Tibial nerve (tissue), 4 donors: ENCODE results near the gene TUBGCP6. TPM values are rescaled to one million over a fixed set of nuclear protein-coding genes. Genes with fewer than 3 reads are reported as not detected.
A peak's percentile ranks its signal among the peaks of the same experiment; 100 is the strongest.

Source experiments
- DNase-seq, 2 donors: peaks; one replicate each; pipeline ENCODE4 v3.0.0-alpha.2; 2019; ENCODE audit warnings: low spot score in 2 of 2
- H3K27ac ChIP-seq, 4 donors: fragments of 200-600 bp; sonication (generic) in 3 of 4; one replicate each; pipeline ENCODE4 v1.5.1; 2017 to 2019; ENCODE audit warnings: mild to moderate bottlenecking in 1 of 4
- H3K27me3 ChIP-seq, 2 donors: fragments of 200-600 bp; sonication (generic) in 1 of 2; one replicate each; pipeline versions ENCODE4 v1.5.1 to v1.6.0; 2017 to 2019
- H3K36me3 ChIP-seq, 3 donors: fragments of 200-600 bp; sonication (generic); one replicate each; pipeline ENCODE4 v1.5.1; 2018 to 2019
- H3K4me1 ChIP-seq, 4 donors: fragments of 200-600 bp; sonication (generic) in 3 of 4; one replicate each; pipeline ENCODE4 v1.5.1; 2017 to 2019
- H3K4me3 ChIP-seq, 4 donors: fragments of 200-600 bp; sonication (generic) in 3 of 4; one replicate each; pipeline ENCODE4 v1.5.1; 2017 to 2019; ENCODE audit warnings: mild to moderate bottlenecking in 1 of 4, moderate library complexity in 1 of 4
- H3K9me3 ChIP-seq, 4 donors: fragments of 200-600 bp; sonication (generic) in 3 of 4; one replicate each; pipeline ENCODE4 v1.5.1; 2017 to 2019
- EP300 ChIP-seq, 2 donors: sonication (generic); formaldehyde crosslinking; IDR thresholded peaks; one replicate each; pipeline ENCODE4 v1.6.1; 2017; ENCODE audit warnings: antibody characterized with exemption in 2 of 2, mild to moderate bottlenecking in 1 of 2
- POLR2A ChIP-seq, 2 donors: fragments of 450-650 bp; IDR thresholded peaks; one replicate each; pipeline ENCODE4 v1.6.1; 2017; ENCODE audit warnings: antibody characterized with exemption in 2 of 2, mild to moderate bottlenecking in 2 of 2, moderate library complexity in 2 of 2
- WGBS, 2 donors: methylation state at CpG; one replicate each; pipeline ENCODE4 v1.1.5; 2018; 5-methylcytosine and 5-hydroxymethylcytosine counted together
- total RNA-seq, 4 donors: library from RNA; depleted of rRNA; stranded (reverse); fragments of >200 nt; gene quantifications; one replicate each; pipeline ENCODE4 v1.1.0, GENCODE V29; 2016
- TF ChIP-seq, protein P1 (sequence below), 5 experiments: fragments of 200-600 bp in 3 of 5; fragments of 450-650 bp in 2 of 5; sonication (generic) in 3 of 5; IDR thresholded peaks; one replicate each; pipeline ENCODE4 v1.5.1; 2016 to 2019; ENCODE audit warnings: antibody characterized with exemption in 5 of 5, mild to moderate bottlenecking in 3 of 5, moderate library complexity in 2 of 5

TUBGCP6 gene
- total RNA-seq, 4 donors from 2014 or later: 72.2 to 127 (median 78.6) TPM

DNA sequence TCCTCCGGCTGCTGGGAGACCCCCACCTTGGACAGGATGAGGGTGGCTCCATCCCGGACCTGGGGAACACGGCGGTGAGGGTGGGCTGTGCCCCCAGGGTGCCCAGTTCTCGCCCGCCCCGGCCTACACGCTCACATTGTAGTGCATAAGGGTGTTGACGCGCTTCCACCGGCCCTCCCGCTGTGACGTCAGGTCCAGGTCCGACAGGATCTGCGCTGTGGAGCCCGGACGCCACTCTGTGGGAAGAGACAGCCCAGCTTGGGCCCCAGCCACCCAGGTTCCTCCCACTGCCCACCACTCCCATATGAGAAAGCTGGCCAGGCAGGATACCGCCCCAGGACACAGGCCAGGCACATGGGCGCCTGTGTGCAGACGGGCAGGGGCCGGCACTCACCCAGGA, 33.6 kb upstream of the TUBGCP6 start:
- no peaks in the 10 kb centered on the region for H3K27me3 ChIP-seq
- H3K27ac ChIP-seq: no peak overlapping the region
- H3K36me3 ChIP-seq: peaks cover 6 to 86% (median 28%) of the 10 kb centered on the region in 3 donors
- peaks cover 0 to 33% (median 0%) of the 10 kb centered on the region in 4 donors for H3K4me1 ChIP-seq
- H3K9me3 ChIP-seq: no peaks in the 10 kb centered on the region
- 89 to 100% methylated on average over 1 to 9 of the region's 21 CpGs for WGBS, 2 donors
- no peak overlapping the region for H3K4me3 ChIP-seq
- TF ChIP-seq, protein P1, sequence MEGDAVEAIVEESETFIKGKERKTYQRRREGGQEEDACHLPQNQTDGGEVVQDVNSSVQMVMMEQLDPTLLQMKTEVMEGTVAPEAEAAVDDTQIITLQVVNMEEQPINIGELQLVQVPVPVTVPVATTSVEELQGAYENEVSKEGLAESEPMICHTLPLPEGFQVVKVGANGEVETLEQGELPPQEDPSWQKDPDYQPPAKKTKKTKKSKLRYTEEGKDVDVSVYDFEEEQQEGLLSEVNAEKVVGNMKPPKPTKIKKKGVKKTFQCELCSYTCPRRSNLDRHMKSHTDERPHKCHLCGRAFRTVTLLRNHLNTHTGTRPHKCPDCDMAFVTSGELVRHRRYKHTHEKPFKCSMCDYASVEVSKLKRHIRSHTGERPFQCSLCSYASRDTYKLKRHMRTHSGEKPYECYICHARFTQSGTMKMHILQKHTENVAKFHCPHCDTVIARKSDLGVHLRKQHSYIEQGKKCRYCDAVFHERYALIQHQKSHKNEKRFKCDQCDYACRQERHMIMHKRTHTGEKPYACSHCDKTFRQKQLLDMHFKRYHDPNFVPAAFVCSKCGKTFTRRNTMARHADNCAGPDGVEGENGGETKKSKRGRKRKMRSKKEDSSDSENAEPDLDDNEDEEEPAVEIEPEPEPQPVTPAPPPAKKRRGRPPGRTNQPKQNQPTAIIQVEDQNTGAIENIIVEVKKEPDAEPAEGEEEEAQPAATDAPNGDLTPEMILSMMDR (IDR thresholded peaks at IDR 0.05): no peak
- no peak for TF ChIP-seq EP300 (IDR thresholded peaks at IDR 0.05)
- TF ChIP-seq POLR2A (IDR thresholded peaks at IDR 0.05): no peak
- DNase-seq: no peak

DNA sequence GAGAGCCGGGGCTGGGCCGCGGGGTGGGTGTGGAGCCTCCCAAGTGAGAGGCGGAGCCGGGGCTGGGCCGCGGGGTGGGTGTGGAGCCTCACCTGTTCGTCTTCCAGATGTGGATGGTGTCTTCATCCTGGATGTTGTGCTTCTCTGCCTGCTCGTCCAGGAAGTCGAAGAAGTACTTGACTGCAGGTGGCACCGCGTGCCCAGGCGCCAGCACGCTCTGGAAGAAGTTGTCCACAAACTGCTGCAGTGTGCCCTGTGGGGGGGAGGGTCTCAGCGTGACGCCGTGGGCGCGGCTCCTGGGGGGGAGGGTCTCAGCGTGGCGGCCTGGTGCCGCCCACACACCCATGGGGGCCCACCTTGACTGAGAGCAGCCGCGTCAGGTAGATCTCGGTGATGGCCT, 32.9 kb upstream of the TUBGCP6 start:
- peaks cover 0 to 31% (median 0%) of the 10 kb centered on the region in 4 donors for H3K4me1 ChIP-seq
- WGBS, 2 donors: 87 to 88% methylated on average over 25 of the region's 25 CpGs
- no peak for DNase-seq
- H3K4me3 ChIP-seq: no peak overlapping the region
- no peak overlapping the region for H3K27ac ChIP-seq
- TF ChIP-seq POLR2A (IDR thresholded peaks at IDR 0.05): no peak
- TF ChIP-seq, protein P1 (IDR thresholded peaks at IDR 0.05): no peak
- no peak for TF ChIP-seq EP300 (IDR thresholded peaks at IDR 0.05)
- H3K9me3 ChIP-seq: no peaks in the 10 kb centered on the region
- no peaks in the 10 kb centered on the region for H3K27me3 ChIP-seq
- H3K36me3 ChIP-seq: peaks cover 5 to 79% (median 28%) of the 10 kb centered on the region in 3 donors

DNA sequence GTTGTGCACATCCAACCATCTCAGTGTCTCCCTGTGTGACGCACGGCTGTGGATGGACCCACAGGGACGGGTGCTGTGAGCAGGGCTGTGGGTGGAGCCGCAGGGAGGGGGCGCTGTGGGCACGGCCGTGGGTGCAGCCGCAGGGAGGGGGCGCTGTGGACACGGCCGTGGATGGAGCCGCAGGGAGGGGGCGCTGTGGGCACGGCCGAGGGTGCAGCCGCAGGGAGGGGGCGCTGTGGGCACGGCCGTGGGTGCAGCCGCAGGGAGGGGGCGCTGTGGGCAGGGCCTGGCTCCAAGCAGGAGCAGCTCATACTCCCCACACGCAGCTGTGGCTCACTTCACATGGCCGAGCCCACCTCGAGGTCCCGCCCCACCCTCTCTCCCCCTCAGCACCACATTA, 31.3 kb upstream of the TUBGCP6 start:
- 40 to 58% methylated on average over 22 to 24 of the region's 25 CpGs for WGBS, 2 donors
- peaks cover 0 to 4% of the 10 kb centered on the region in 2 donors for H3K27me3 ChIP-seq
- no peaks in the 10 kb centered on the region for H3K9me3 ChIP-seq
- peaks cover 0 to 41% (median 11%) of the 10 kb centered on the region in 4 donors for H3K4me1 ChIP-seq
- TF ChIP-seq EP300 (IDR thresholded peaks at IDR 0.05) (no peak), POLR2A (IDR thresholded peaks at IDR 0.05) (no peak)
- TF ChIP-seq, protein P1 (IDR thresholded peaks at IDR 0.05): peak in 4 of 5 experiments; percentile 32 to 68 (median 58)
- H3K4me3 ChIP-seq: no peak overlapping the region
- peak in 1 of 2 donors; percentile 22 for DNase-seq
- peak overlapping the region in 3 of 4 donors; percentile 3 to 55 (median 51) for H3K27ac ChIP-seq
- H3K36me3 ChIP-seq: peaks cover 5 to 63% (median 17%) of the 10 kb centered on the region in 3 donors

DNA sequence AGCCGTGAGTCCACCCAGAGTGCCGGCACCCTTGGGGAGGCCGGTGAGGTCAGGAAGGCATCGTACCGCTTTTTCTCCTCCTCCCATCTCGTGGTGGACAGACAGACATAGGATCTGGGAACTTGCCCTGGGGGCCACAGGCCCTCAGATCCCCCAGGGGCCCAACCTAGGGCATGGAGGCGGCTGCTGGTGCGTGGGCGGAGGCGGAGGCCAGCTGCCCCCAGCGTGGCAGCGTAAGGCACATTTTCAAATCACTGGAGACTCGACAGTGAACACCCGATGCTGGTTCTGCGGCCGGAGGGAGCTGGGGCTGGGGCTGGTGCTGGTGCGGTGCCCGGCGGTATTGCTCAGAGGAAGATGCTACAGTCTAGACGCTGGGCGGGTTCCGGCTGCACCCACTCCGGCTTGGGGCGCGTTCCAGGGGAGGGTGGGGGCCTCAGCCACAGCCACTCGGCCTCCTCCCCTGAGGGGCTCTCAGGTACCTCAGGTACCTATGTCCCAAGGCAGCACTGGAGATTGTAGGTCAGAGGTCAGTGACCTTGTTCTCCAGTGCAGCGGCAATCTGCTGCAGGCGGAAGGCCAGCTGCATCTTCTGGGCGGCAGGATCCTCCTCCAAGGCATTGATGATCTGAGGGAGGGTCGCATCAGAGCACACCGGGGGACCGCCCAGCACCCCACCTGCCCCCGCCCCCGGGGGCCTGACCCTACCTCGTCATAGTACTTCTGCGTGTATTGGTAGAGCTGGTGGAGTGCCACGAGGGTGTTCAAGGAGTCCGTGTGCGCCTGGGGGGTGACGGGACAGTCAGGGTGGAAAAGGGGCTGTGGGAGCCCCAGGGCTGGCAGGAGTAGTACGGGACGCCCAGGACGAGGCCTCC, 30.6 kb upstream of the TUBGCP6 start:
- Histone ChIP-seq H3K9me3 (no peaks in the 10 kb centered on the region), H3K27me3 (peaks cover 0 to 7% of the 10 kb centered on the region in 2 donors), H3K36me3 (peaks cover 2 to 56% (median 10%) of the 10 kb centered on the region in 3 donors), H3K4me3 (no peak overlapping the region), H3K4me1 (peaks cover 0 to 48% (median 17%) of the 10 kb centered on the region in 4 donors), H3K27ac (peak overlapping the region in 3 of 4 donors; percentile 3 to 70 (median 51))
- TF ChIP-seq EP300 (IDR thresholded peaks at IDR 0.05): no peak
- TF ChIP-seq, protein P1 (IDR thresholded peaks at IDR 0.05): no peak
- TF ChIP-seq POLR2A (IDR thresholded peaks at IDR 0.05): no peak
- WGBS, 2 donors: 68 to 70% methylated on average over 27 to 37 of the region's 43 CpGs
- no peak for DNase-seq

GRCh38 chr22:50274771-50275170, 29.9 kb upstream of the TUBGCP6 start:
- H3K4me3 ChIP-seq: no peak overlapping the region
- peaks cover 0 to 8% of the 10 kb centered on the region in 2 donors for H3K27me3 ChIP-seq
- H3K36me3 ChIP-seq: peaks cover 0 to 49% (median 4%) of the 10 kb centered on the region in 3 donors
- peak overlapping the region in 2 of 4 donors; percentile 51 to 70 for H3K27ac ChIP-seq
- H3K4me1 ChIP-seq: peaks cover 0 to 52% (median 21%) of the 10 kb centered on the region in 4 donors
- H3K9me3 ChIP-seq: no peaks in the 10 kb centered on the region
- 31 to 55% methylated on average over 4 of the region's 7 CpGs for WGBS, 2 donors
- DNase-seq: no peak
- no peak for TF ChIP-seq EP300 (IDR thresholded peaks at IDR 0.05)
- TF ChIP-seq, protein P1 (IDR thresholded peaks at IDR 0.05): no peak
- TF ChIP-seq POLR2A (IDR thresholded peaks at IDR 0.05): no peak
